Mucosa of rectum (tissue), 2 donors: ENCODE results near the gene CSH1.
"Not testable (repeated sequence)": the region's sequence is repeated elsewhere in the genome, so short reads cannot be mapped to it uniquely, and the experiment has no call there.

Source experiments
- H3K27ac ChIP-seq, 2 donors: one replicate each; pipeline ENCODE4 v1.7.0; 2013; ENCODE audit warnings: inconsistent platforms in 2 of 2, low read depth in 2 of 2, low read length in 2 of 2
- H3K27me3 ChIP-seq, 2 donors: one replicate each; pipeline ENCODE4 v1.7.0; 2013; ENCODE audit warnings: low read length in 2 of 2; ENCODE audit not compliant: control insufficient read depth in 2 of 2, insufficient read depth in 2 of 2
- H3K36me3 ChIP-seq, 2 donors: one replicate each; pipeline ENCODE4 v1.7.0; 2013; ENCODE audit warnings: low read length in 2 of 2; ENCODE audit not compliant: control insufficient read depth in 2 of 2, insufficient read depth in 2 of 2
- H3K4me1 ChIP-seq, 2 donors: one replicate each; pipeline ENCODE4 v1.7.0; 2013; ENCODE audit warnings: low read length in 2 of 2, mild to moderate bottlenecking in 1 of 2; ENCODE audit not compliant: control insufficient read depth in 2 of 2, insufficient read depth in 2 of 2
- H3K4me3 ChIP-seq, 2 donors: one replicate each; pipeline ENCODE4 v1.7.0; 2013; ENCODE audit warnings: low read length in 2 of 2
- H3K9ac ChIP-seq, 2 donors: one replicate each; pipeline ENCODE4 v1.7.0; 2013; ENCODE audit warnings: low read length in 2 of 2, low read depth in 1 of 2, mild to moderate bottlenecking in 1 of 2
- H3K9me3 ChIP-seq, 2 donors: one replicate each; pipeline ENCODE4 v1.7.0; 2013; ENCODE audit warnings: low read length in 2 of 2; ENCODE audit not compliant: control insufficient read depth in 2 of 2
- donor health status: healthy.
- donor health status: Normal muscosa, but diverticular disease.

The CSH1 gene

GRCh38 chr17:63869491-63870291 is 26.7 kb downstream of the CSH1 start:
- not testable (repeated sequence) for H3K9ac ChIP-seq, H3K4me1 ChIP-seq, H3K36me3 ChIP-seq, H3K27me3 ChIP-seq, H3K4me3 ChIP-seq, H3K9me3 ChIP-seq, H3K27ac ChIP-seq

- H3K27ac ChIP-seq, H3K4me3 ChIP-seq, H3K9me3 ChIP-seq, H3K36me3 ChIP-seq, H3K27me3 ChIP-seq, H3K9ac ChIP-seq, H3K4me1 ChIP-seq: not testable (repeated sequence)
Measured at GRCh38 chr17:63866625-63867024, 29.7 kb downstream of the CSH1 start.

DNA sequence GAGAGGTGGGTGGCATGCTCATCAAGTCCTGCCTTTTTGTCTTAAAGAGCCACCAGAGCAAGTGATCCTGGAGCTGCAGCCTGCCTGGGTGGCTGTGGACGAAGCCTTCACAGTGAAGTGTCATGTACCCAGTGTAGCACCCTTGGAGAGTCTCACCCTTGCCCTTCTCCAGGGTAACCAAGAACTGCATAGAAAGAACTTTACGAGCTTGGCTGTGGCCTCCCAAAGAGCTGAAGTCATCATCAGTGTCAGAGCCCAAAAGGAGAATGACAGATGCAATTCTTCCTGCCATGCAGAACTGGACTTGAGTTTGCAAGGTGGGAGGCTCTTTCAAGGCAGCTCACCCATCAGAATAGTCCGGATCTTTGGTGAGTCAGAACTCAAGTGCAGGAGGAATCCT is 37.1 kb downstream of the CSH1 start:
- Histone ChIP-seq H3K27ac (no peak overlapping the region), H3K27me3 (no peaks in the 10 kb centered on the region), H3K9me3 (no peaks in the 10 kb centered on the region), H3K36me3 (no peaks in the 10 kb centered on the region), H3K4me1 (no peaks in the 10 kb centered on the region), H3K4me3 (no peak overlapping the region), H3K9ac (no peak overlapping the region)

DNA sequence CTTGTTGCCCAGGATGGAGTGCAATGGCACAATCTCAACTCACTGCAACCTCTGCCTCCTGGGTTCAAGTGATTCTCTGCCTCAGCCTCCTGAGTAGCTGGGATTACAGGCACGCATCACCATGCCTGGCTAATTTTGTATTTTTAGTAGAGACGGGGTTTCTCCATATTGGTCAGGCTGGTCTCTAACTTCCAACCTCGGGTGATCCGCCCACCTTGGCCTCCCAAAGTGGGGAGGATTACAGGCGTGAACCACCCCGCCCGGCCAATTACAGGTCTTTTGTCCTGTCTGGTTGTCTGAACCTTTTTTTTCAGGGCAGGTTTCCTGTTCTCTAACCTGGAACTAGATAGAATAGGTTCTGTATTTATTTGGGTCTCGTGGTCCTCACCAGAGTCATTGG is 39.9 kb downstream of the CSH1 start:
- not testable (repeated sequence) for H3K4me1 ChIP-seq, H3K4me3 ChIP-seq, H3K36me3 ChIP-seq, H3K27ac ChIP-seq, H3K27me3 ChIP-seq, H3K9ac ChIP-seq, H3K9me3 ChIP-seq

DNA sequence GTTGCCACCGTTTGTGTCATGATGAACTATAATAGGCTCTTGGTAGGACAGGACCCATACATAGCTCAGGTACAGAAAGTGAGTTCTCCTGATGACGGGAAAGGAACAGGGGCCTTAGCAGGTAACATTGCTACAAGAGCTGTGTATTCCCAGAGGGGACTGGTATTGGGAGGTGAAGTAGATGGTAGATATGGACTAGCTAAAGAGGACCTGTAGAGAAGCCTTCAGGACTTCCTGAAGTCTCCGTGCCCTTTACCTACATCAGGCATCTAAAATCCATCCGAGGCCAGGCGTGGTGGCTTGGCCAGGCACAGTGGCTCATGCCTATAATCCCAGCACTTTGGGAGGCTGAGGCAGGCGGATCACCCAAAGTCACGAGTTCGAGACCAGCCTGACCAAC is 41.2 kb downstream of the CSH1 start:
- no peaks in the 10 kb centered on the region for H3K4me1 ChIP-seq
- H3K27me3 ChIP-seq: no peaks in the 10 kb centered on the region
- no peaks in the 10 kb centered on the region for H3K9me3 ChIP-seq

DNA sequence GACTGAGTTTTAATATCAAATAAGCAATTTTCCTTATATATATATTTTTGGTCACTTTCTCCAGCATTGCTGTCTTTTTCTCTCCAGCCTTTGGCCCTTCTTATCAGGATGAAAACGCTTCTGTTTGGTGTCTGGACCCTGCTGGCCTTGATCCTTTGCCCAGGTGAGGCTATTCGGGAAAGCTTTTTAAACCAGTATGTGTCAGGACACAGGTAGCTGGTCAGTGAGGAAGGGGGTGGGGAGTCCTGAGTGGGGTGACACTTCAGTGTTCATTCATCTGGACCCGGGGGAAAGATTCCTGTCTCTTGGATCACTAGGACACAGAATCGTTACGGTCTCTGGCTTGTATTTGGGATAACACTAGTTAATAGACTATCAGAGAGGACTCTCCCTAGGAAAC is 41.7 kb downstream of the CSH1 start:
- no peak overlapping the region for H3K9ac ChIP-seq
- no peaks in the 10 kb centered on the region for H3K27me3 ChIP-seq
- no peaks in the 10 kb centered on the region for H3K4me1 ChIP-seq
- H3K4me3 ChIP-seq: no peak overlapping the region
- H3K9me3 ChIP-seq: no peaks in the 10 kb centered on the region
- H3K27ac ChIP-seq: no peak overlapping the region
- no peaks in the 10 kb centered on the region for H3K36me3 ChIP-seq

More for the DNA sequence above, 41.2 kb downstream of the CSH1 start:
- H3K9ac ChIP-seq: no peak overlapping the region
- H3K27ac ChIP-seq: no peak overlapping the region
- H3K36me3 ChIP-seq: no peaks in the 10 kb centered on the region
- H3K4me3 ChIP-seq: no peak overlapping the region

- Histone ChIP-seq H3K27me3 (no peaks in the 10 kb centered on the region), H3K4me3 (no peak overlapping the region), H3K4me1 (peaks cover 0 to 4% of the 10 kb centered on the region in 2 donors), H3K9me3 (no peaks in the 10 kb centered on the region), H3K36me3 (no peaks in the 10 kb centered on the region), H3K9ac (no peak overlapping the region), H3K27ac (no peak overlapping the region)
Measured at GRCh38 chr17:63853260-63853659, 43.1 kb downstream of the CSH1 start.

- Histone ChIP-seq H3K4me3 (no peak overlapping the region), H3K9me3 (no peaks in the 10 kb centered on the region), H3K27me3 (no peaks in the 10 kb centered on the region), H3K9ac (no peak overlapping the region), H3K36me3 (no peaks in the 10 kb centered on the region), H3K4me1 (peaks cover 0 to 4% of the 10 kb centered on the region in 2 donors), H3K27ac (no peak overlapping the region)
Measured at GRCh38 chr17:63850401-63850800, 46.0 kb downstream of the CSH1 start.

- Histone ChIP-seq H3K4me3 (peak overlapping the region; percentile 53 to 76), H3K27ac (peak overlapping the region in 1 of 2 donors; percentile 48), H3K9ac (peak overlapping the region; percentile 30 to 63), H3K27me3 (no peaks in the 10 kb centered on the region), H3K9me3 (no peaks in the 10 kb centered on the region), H3K4me1 (peaks cover 0 to 4% of the 10 kb centered on the region in 2 donors), H3K36me3 (no peaks in the 10 kb centered on the region)
Measured at GRCh38 chr17:63848834-63849689, 47.3 kb downstream of the CSH1 start.

GRCh38 chr17:63847525-63848249 is 48.7 kb downstream of the CSH1 start:
- H3K27me3 ChIP-seq: no peaks in the 10 kb centered on the region
- H3K4me1 ChIP-seq: peaks cover 2 to 4% of the 10 kb centered on the region in 2 donors
- H3K9me3 ChIP-seq: no peaks in the 10 kb centered on the region
- no peak overlapping the region for H3K4me3 ChIP-seq
- no peaks in the 10 kb centered on the region for H3K36me3 ChIP-seq
- H3K9ac ChIP-seq: no peak overlapping the region
- no peak overlapping the region for H3K27ac ChIP-seq
